Measurements from ENCODE around the gene ELF2.
"Not testable (repeated sequence)": the region's sequence is repeated elsewhere in the genome, so short reads cannot be mapped to it uniquely, and the experiment has no call there.

The ELF2 gene

GRCh38 chr4:139076016-139076744, 100.8 kb downstream of the ELF2 start:
- WGBS, result 100% methylated on average over 1 of the region's 1 CpG
- Histone ChIP-seq H3K4me3 (ENCODE audit: low read length) (no peak overlapping the region), H3K27ac (ENCODE audit: low read depth, low read length) (no peak overlapping the region)

DNA sequence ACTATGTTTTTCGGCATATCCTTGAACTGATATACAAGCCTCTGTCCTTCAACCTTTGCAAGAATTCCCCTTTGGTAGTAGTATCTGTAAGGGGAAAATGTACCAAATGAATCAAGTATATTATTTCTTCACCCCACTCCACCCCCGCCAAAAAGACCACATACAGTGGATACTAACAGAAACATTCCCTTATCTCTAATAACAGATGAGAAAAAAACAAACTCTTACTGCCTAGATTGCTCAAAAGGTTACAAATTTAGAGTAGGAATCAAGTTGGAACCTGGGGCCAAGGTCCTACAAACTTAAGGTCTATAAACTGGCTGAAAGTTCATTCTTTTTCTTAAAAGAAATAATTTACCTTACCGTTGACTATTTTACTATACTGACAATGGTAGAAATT, 116.4 kb downstream of the ELF2 start:
- H3K9ac ChIP-seq (ENCODE audit: low read depth, low read length), result no peak overlapping the region
- H3K4me3 ChIP-seq (ENCODE audit: low read length), result no peak overlapping the region
- H3K27ac ChIP-seq (ENCODE audit: low read depth, low read length), result no peak overlapping the region
- no peaks in the 10 kb centered on the region for H3K27me3 ChIP-seq (ENCODE audit: insufficient read depth, low read length)
- no peaks in the 10 kb centered on the region for H3K9me3 ChIP-seq (ENCODE audit: insufficient read depth, low read depth, low read length)
- no peaks in the 10 kb centered on the region for H3K4me1 ChIP-seq (ENCODE audit: insufficient read depth, low read length)
- H3K36me3 ChIP-seq (ENCODE audit: insufficient read depth, low read length), result peaks cover 88% of the 10 kb centered on the region
- WGBS, result 89% methylated on average over 2 of the region's 3 CpGs

More at GRCh38 chr4:139076016-139076744, 100.8 kb downstream of the ELF2 start:
- Histone ChIP-seq H3K27me3 (ENCODE audit: insufficient read depth, low read length) (no peaks in the 10 kb centered on the region), H3K4me1 (ENCODE audit: insufficient read depth, low read length) (peaks cover 4% of the 10 kb centered on the region; the same call in 1 of the 2 replicates), H3K9ac (ENCODE audit: low read depth, low read length) (no peak overlapping the region), H3K36me3 (ENCODE audit: insufficient read depth, low read length) (peaks cover 24% of the 10 kb centered on the region), H3K9me3 (ENCODE audit: insufficient read depth, low read depth, low read length) (no peaks in the 10 kb centered on the region)

DNA sequence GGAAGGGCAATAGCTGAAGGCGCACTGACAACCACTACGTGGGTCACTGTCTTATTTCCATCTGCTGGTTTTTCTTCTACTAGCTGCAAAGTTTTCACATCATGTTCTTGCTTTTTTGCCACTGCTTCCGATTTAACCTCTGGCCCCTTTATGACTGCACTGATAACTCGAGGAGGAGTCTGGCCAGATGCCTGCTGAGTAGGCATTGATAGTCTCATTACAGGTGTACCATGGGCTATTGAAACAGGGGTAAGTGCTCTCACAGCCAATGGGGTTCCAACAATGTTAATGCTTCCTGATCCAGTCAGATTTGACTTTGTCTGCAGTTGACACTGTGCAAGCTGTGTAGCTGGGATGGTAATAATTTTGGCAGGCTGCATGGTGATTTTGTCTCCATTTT, 118.0 kb downstream of the ELF2 start:
- H3K9ac ChIP-seq (ENCODE audit: low read depth, low read length); H3K27ac ChIP-seq (ENCODE audit: low read depth, low read length); H3K4me3 ChIP-seq (ENCODE audit: low read length); H3K9me3 ChIP-seq (ENCODE audit: insufficient read depth, low read depth, low read length); H3K4me1 ChIP-seq (ENCODE audit: insufficient read depth, low read length); H3K27me3 ChIP-seq (ENCODE audit: insufficient read depth, low read length): not testable (repeated sequence)
- 96% methylated on average over 4 of the region's 4 CpGs for WGBS
- peaks cover 83% of the 10 kb centered on the region for H3K36me3 ChIP-seq (ENCODE audit: insufficient read depth, low read length)

DNA sequence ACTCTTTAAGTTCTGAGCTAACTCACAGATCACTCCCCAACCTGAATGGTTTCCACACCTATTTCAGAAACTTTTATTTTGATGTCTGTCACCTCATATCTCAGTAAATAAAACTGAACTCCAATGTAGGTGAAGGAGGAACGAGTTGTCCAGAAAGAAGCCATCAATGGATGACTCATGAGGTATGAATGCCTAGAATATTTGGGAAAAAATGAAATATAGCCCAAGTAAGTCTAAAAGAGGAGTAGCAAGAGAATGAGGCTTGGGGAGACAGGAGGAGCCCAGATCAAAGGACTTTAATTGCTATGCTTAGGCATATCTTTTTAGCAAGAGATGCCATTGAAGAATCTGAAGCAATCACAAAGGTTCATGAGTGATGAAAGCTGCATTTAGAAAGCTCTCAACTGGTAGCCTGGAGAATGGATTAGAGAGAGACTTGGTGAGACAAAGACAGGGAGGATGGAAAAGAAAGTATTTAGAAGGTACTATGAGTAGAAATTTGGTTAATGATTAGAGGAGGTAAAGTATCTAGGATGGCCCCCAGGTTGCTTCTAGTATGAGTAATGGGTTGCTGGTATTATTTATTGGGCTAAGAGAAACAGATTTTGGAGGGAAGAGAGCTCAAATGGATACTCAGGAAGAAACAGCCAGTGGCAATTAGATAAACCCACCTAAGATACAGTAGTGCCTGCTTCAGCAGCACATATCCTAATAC, 122.1 kb downstream of the ELF2 start:
- Histone ChIP-seq H3K4me1 (ENCODE audit: insufficient read depth, low read length) (peaks cover 6% of the 10 kb centered on the region; the same call in 1 of the 2 replicates), H3K4me3 (ENCODE audit: low read length) (no peak overlapping the region), H3K9me3 (ENCODE audit: insufficient read depth, low read depth, low read length) (no peaks in the 10 kb centered on the region), H3K27ac (ENCODE audit: low read depth, low read length) (no peak overlapping the region), H3K27me3 (ENCODE audit: insufficient read depth, low read length) (no peaks in the 10 kb centered on the region), H3K36me3 (ENCODE audit: insufficient read depth, low read length) (peaks cover 64% of the 10 kb centered on the region), H3K9ac (ENCODE audit: low read depth, low read length) (no peak overlapping the region)
- 82% methylated on average over 1 of the region's 1 CpG for WGBS

DNA sequence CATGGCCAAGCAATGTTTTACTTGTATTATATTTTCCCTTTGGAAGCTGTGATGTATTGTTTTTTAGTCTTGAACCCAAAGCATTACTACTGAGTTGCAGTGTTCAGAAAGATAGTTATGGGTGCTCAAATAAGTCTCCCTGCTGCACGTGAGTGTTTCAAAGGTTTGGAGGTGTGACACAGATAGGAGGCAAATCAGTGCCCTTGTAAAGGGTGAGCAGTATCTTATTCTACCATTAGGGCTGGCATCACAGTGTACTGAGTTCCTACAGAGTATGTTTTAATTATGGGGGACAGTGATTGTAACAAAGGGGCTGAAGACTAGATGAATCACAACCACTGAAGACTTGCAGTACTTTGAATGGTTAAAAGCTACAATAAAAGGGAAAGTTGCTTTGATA, 123.1 kb downstream of the ELF2 start:
- Histone ChIP-seq H3K9ac (ENCODE audit: low read depth, low read length) (no peak overlapping the region), H3K36me3 (ENCODE audit: insufficient read depth, low read length) (peaks cover 57% of the 10 kb centered on the region), H3K9me3 (ENCODE audit: insufficient read depth, low read depth, low read length) (no peaks in the 10 kb centered on the region), H3K27me3 (ENCODE audit: insufficient read depth, low read length) (no peaks in the 10 kb centered on the region), H3K27ac (ENCODE audit: low read depth, low read length) (no peak overlapping the region), H3K4me3 (ENCODE audit: low read length) (no peak overlapping the region), H3K4me1 (ENCODE audit: insufficient read depth, low read length) (peaks cover 8% of the 10 kb centered on the region; the same call in 1 of the 2 replicates)
- WGBS, result 90% methylated on average over 1 of the region's 1 CpG

GRCh38 chr4:139050446-139050845, 126.6 kb downstream of the ELF2 start:
- H3K9ac ChIP-seq (ENCODE audit: low read depth, low read length), result no peak overlapping the region
- H3K27ac ChIP-seq (ENCODE audit: low read depth, low read length), result peak overlapping the region; percentile 7; the same call in 1 of the 2 replicates
- WGBS, result 77% methylated on average over 2 of the region's 2 CpGs
- no peaks in the 10 kb centered on the region for H3K27me3 ChIP-seq (ENCODE audit: insufficient read depth, low read length)
- peaks cover 57% of the 10 kb centered on the region for H3K36me3 ChIP-seq (ENCODE audit: insufficient read depth, low read length)
- no peaks in the 10 kb centered on the region for H3K9me3 ChIP-seq (ENCODE audit: insufficient read depth, low read depth, low read length)
- peaks cover 8% of the 10 kb centered on the region; the same call in 1 of the 2 replicates for H3K4me1 ChIP-seq (ENCODE audit: insufficient read depth, low read length)
- H3K4me3 ChIP-seq (ENCODE audit: low read length), result no peak overlapping the region

DNA sequence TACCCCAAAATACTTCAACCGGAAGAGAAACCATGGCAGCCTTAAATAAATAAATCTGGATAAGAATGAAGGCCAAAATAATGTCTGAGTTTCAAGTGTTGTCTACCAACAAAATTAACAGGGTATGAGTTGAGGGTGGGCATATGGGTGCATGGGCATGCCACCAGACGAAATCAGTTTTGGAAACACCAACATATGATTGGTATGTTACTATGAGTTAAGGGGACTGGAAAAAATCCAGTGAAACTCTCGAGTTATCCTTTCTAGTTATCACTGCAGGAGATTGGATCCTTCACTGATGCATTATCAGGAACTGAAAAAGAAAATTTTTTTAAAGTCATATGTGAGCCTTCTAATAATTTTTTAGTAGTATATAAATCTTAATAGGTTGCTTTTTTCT, 129.0 kb downstream of the ELF2 start:
- H3K9me3 ChIP-seq (ENCODE audit: insufficient read depth, low read depth, low read length), result no peaks in the 10 kb centered on the region
- no peak overlapping the region for H3K4me3 ChIP-seq (ENCODE audit: low read length)
- WGBS, result 91% methylated on average over 2 of the region's 3 CpGs
- H3K4me1 ChIP-seq (ENCODE audit: insufficient read depth, low read length), result peaks cover 8% of the 10 kb centered on the region; the same call in 1 of the 2 replicates
- H3K36me3 ChIP-seq (ENCODE audit: insufficient read depth, low read length), result peaks cover 64% of the 10 kb centered on the region
- no peak overlapping the region for H3K9ac ChIP-seq (ENCODE audit: low read depth, low read length)
- no peaks in the 10 kb centered on the region for H3K27me3 ChIP-seq (ENCODE audit: insufficient read depth, low read length)
- no peak overlapping the region for H3K27ac ChIP-seq (ENCODE audit: low read depth, low read length)

GRCh38 chr4:139044291-139044690, 132.7 kb downstream of the ELF2 start:
- Histone ChIP-seq H3K27me3 (ENCODE audit: insufficient read depth, low read length) (no peaks in the 10 kb centered on the region), H3K36me3 (ENCODE audit: insufficient read depth, low read length) (peaks cover 59% of the 10 kb centered on the region)
- WGBS, result 92% methylated on average over 2 of the region's 2 CpGs

DNA sequence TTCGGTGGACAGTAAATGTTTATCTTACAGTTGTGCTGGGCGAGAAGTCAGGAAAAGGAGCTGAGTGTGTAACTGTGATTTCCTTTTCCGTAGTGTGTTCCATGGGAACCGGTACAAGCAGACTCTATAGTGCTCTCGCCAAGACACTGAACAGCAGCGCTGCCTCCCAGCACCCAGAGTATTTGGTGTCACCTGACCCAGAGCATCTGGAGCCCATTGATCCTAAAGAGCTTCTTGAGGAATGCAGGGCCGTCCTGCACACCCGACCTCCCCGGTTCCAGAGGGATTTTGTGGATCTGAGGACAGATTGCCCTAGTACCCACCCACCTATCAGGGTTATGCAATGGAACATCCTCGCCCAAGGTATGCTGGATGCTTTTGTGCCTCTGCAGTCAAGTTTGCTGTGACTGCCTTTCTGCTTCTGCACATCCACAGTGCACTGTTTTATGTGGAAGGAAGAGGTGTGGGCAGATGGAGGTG, 134.0 kb downstream of the ELF2 start:
- no peak overlapping the region for H3K4me3 ChIP-seq (ENCODE audit: low read length)
- no peaks in the 10 kb centered on the region for H3K9me3 ChIP-seq (ENCODE audit: insufficient read depth, low read depth, low read length)
- H3K9ac ChIP-seq (ENCODE audit: low read depth, low read length), result no peak overlapping the region
- 95% methylated on average over 10 of the region's 10 CpGs for WGBS
- peaks cover 52% of the 10 kb centered on the region for H3K36me3 ChIP-seq (ENCODE audit: insufficient read depth, low read length)
- H3K27me3 ChIP-seq (ENCODE audit: insufficient read depth, low read length), result no peaks in the 10 kb centered on the region
- H3K27ac ChIP-seq (ENCODE audit: low read depth, low read length), result no peak overlapping the region
- no peaks in the 10 kb centered on the region for H3K4me1 ChIP-seq (ENCODE audit: insufficient read depth, low read length)

More at GRCh38 chr4:139044291-139044690, 132.7 kb downstream of the ELF2 start:
- no peak overlapping the region for H3K9ac ChIP-seq (ENCODE audit: low read depth, low read length)
- H3K4me3 ChIP-seq (ENCODE audit: low read length), result no peak overlapping the region
- no peak overlapping the region for H3K27ac ChIP-seq (ENCODE audit: low read depth, low read length)
- H3K4me1 ChIP-seq (ENCODE audit: insufficient read depth, low read length), result no peaks in the 10 kb centered on the region
- no peaks in the 10 kb centered on the region for H3K9me3 ChIP-seq (ENCODE audit: insufficient read depth, low read depth, low read length)

DNA sequence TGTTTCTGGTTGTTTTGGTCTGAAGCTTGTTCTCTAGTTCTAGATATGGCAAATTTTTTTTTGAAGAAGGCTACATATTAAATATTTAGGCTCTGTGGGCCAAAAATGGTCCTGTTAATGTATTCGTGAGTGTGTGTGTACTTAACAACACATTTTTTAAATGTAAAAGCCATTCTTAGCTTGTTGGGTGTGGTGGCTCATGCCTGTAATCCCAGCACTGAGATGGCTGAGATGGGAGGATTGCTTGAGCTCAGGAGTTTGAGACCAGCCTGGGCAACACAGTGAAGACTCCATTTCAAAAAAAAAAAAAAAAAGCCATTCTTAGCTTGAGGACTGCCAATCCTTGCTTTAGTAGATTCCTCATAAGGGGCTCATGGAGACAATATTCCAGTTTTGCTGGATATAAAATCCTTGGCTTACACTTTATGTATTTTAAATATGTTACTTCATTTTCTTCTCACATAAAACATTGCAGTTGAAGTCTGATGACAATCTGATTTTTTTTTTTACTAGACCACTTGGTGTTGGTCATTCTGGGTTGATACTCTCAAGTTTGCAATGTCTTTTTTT, 138.1 kb downstream of the ELF2 start:
- Histone ChIP-seq H3K9me3 (ENCODE audit: insufficient read depth, low read depth, low read length) (no peaks in the 10 kb centered on the region), H3K27ac (ENCODE audit: low read depth, low read length) (no peak overlapping the region), H3K9ac (ENCODE audit: low read depth, low read length) (no peak overlapping the region), H3K36me3 (ENCODE audit: insufficient read depth, low read length) (peaks cover 20% of the 10 kb centered on the region), H3K4me1 (ENCODE audit: insufficient read depth, low read length) (peaks cover under 1% of the 10 kb centered on the region; the same call in 1 of the 2 replicates), H3K4me3 (ENCODE audit: low read length) (no peak overlapping the region), H3K27me3 (ENCODE audit: insufficient read depth, low read length) (no peaks in the 10 kb centered on the region)
- WGBS, result no CpG with 5 or more reads among the region's 1 CpG

- Histone ChIP-seq H3K27me3 (ENCODE audit: insufficient read depth, low read length) (no peaks in the 10 kb centered on the region), H3K27ac (ENCODE audit: low read depth, low read length) (no peak overlapping the region), H3K4me3 (ENCODE audit: low read length) (no peak overlapping the region), H3K9me3 (ENCODE audit: insufficient read depth, low read depth, low read length) (no peaks in the 10 kb centered on the region), H3K36me3 (ENCODE audit: insufficient read depth, low read length) (peaks cover 11% of the 10 kb centered on the region; the same call in 1 of the 2 replicates), H3K4me1 (ENCODE audit: insufficient read depth, low read length) (peaks cover 4% of the 10 kb centered on the region; the same call in 1 of the 2 replicates), H3K9ac (ENCODE audit: low read depth, low read length) (no peak overlapping the region)
- 92% methylated on average over 2 of the region's 2 CpGs for WGBS
Measured at GRCh38 chr4:139036885-139037284, 140.1 kb downstream of the ELF2 start.
